ENCODE results near the gene LGMN. TPM values are rescaled to one million over a fixed set of nuclear protein-coding genes. Genes with fewer than 3 reads are reported as not detected.
"Not testable (repeated sequence)": the region's sequence is repeated elsewhere in the genome, so short reads cannot be mapped to it uniquely, and the experiment has no call there.

The LGMN gene
- total RNA-seq, 1 experiment from 2014 or later = 3.8 TPM

DNA sequence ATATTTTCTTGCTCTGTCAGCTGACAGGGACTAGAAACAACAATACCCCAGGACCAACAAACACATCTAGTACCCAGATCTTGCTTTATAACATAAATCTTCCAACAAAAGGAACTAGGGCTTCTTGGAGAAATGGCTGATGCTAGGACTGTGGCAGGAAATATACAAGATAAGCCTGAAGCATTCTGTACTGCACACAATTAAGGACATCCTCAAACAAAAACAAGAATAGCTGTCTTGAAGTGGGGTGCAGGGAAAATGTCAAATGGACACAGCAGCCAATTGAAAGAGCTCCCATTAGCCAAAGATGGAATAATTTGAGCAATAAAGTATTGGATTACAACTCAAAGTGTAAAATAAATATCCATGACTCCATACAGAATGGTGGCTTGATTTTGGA is 50.0 kb downstream of the LGMN start:
- no peak for DNase-seq (ENCODE audit: low read depth)

DNA sequence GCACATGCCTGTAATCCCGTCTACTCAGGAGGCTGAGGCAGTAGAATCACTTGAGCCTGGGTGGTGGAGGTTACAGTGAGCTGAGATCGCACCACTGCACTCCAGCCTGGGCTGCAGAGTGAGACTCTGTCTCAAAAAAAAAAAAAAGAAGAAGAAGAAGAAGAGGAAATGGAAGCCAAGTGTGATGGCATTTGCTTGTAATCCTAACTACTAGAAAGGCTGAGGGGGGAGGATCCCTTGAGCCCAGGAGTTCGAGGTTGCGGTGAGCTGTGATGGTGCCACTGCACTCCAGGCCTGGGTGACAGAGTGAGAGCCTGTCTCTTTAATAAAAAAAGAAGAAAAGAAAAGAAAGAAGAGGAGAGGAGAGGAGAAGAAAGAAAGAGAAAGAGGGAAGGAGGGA is 52.1 kb downstream of the LGMN start:
- DNase-seq (ENCODE audit: low read depth) = no peak

DNA sequence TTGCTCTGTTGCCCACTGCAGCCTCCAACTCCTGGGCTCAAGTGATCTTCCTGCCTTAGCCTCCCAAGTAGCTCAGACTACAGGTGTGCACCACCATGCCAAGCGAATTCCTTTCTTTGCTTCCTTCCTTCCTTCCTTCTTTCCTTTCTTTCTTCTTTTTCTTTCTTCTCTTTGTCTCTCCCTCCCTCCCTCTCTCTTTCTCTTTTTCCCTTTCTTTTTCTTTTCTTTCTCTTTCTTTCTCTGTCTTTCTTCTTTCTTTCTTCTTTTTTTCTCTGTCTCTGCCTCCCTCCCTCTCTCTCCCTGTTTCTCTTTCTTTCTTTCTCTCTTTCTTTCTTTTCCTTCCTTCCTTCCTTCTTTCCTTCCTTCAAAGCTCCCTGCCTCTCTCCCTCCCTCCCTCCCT is 52.9 kb downstream of the LGMN start:
- DNase-seq (ENCODE audit: low read depth) = no peak

DNA sequence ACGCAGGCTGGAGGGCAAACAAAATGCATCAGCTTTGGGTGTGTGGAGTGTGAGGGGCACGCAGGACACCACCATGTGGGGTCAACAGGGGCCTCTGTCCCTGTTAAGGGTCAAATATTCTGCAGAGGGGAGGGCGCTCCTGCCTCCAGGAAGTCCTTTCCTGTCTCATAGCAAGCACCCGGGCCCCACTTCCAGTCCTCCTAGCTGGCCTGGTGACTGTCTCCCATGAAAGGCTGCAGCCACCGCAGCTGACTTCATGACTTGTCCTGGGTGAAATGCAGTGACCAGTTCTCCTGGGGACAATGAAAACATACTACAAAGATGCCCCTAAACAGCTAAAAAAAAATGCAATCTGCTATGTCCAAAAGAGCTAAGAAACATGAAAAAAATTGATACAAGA is 53.6 kb downstream of the LGMN start:
- DNase-seq (ENCODE audit: low read depth) = no peak

DNA sequence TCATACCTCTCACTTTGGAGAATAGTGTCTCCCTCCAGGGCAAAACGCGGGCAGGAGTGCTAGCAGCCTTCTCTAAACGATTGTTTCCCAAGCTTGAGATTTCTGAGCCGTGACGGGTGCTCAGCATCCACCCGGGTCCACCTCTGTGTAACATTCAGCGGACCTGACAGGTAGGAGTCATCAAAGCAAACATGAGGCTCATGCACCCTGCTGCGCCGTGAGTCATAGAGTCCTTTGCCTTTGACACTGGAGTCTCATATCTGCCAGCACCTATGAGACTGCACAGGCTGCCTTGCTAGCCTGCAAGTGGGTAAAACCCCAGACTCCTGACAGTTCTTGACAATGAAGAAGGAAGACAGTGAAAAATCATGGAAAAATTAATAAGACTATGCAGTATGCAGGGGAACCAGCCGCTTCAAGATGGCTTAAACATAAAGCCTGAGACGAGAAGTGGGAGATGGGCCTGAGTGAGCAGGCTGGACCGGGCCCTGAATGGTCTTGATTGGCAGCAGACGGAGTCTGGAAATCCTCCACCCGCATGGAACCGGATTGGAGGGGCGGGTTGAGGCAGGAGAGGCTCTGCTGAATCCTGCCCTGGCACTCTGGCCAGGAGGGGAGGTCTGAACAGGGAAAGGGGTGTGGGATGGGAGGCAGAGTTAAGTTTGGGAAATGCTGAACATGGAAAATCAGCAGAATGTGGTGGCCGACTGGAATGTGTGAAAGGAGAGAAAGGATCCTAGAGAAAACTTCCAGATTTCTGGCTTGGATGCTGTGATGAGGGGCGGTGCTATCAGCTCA is 54.2 kb downstream of the LGMN start:
- no peak for DNase-seq (ENCODE audit: low read depth)

DNA sequence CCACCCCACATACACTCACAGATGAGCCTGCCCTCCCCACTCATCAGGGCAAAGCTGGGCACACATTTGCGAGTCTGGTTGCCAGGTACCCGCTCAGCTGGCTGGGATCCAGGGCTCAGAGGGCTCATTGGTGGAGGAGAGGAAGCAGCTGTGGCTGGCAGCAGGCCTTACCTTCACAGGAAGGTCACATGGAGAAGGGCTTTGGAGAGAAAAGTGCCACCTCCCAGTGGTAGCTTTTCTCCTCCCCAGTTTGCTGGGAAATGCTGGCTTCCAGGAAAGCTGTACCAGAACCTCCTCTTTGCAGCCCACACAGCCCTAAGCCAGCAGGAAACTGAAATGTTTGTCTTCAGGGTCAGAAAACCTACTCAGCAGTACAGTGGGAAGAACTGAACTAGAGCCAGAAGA is 55.6 kb downstream of the LGMN start:
- peak; percentile 2 for DNase-seq (ENCODE audit: low read depth)

DNA sequence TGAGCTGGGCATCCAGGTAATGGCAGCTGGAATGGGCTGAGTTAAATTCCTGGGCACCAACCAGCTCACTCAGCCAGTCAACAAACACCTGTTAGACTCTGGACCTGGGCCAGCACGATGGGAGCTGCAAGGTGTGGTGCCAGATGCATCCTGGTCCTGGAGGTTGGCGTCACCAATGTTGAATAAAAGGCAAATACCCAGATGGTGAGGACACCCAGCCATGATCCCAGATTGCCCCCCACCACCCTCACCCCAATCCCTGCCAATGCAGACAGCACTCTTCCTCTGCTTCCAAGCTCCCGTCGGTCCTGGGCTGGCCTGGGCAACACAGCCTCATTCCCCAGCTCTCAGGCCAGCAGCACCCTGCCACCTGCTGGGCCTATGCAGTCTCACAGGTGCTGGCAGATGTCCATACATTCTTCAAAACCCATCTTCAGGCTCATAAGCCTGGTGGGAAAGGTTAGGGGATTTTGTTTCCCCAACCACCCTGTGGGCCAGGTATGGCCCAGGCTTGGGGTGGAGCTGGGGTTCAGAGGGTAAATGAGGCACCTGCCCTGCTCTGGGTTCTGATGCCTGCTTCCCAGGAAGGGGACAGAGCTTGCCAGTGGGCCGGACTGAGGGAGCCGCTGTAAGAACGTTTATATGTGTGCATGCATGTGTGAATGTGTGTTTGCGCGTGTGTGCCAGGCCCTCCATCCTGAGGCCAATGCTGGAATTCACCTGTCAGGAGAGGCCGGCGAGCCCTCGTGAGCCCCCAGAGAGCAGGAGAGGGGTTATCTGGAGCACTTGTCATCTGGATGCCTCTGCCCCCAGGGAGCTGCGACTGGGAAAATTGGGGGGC is 58.0 kb downstream of the LGMN start:
- DNase-seq (ENCODE audit: low read depth) = peak; percentile 25

DNA sequence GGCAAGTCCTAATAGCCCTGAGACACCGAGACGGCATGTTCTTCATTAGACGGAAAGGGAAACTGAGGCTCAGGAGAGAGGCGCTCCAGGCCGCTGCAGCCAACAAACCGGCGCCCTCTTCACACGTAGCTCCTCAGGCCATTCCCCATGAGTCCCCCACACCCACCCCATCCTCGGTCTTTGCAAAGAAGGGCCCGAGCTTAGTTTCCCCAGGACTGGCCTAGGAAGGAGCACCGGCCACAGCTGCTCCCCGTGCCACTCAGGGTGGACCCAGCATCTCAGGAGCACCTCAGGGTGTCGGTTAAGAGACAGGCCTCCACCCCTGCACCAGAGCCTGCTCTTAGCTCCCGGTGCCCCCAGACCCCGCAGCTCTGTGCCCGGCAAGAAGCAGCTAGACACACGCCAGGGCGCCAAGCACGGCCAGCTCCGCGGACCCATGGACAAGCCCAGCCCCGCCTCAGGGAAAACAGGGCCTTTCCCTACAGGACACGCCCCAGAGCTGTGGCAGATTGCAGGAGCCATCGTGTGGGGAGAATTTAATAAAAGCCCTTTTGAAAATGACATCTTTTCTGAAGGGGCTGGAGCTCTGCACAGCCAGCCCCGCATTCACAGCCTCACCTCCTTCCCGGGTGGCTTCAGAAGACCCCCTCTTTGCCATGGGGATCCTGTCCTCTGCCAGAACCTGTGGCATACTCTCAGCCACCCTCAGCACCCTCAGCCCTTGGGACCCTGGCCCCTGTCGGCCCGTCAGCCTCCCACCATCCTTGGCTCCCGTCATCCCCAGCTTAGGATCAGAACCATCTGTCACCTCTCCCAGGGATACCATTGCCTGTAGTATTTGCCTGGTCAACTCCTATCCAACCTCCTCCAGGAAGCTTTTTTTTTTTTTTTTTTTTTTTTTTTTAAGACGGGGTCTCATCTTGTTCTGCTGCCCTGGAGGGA is 59.7 kb downstream of the LGMN start:
- DNase-seq (ENCODE audit: low read depth) = no peak

DNA sequence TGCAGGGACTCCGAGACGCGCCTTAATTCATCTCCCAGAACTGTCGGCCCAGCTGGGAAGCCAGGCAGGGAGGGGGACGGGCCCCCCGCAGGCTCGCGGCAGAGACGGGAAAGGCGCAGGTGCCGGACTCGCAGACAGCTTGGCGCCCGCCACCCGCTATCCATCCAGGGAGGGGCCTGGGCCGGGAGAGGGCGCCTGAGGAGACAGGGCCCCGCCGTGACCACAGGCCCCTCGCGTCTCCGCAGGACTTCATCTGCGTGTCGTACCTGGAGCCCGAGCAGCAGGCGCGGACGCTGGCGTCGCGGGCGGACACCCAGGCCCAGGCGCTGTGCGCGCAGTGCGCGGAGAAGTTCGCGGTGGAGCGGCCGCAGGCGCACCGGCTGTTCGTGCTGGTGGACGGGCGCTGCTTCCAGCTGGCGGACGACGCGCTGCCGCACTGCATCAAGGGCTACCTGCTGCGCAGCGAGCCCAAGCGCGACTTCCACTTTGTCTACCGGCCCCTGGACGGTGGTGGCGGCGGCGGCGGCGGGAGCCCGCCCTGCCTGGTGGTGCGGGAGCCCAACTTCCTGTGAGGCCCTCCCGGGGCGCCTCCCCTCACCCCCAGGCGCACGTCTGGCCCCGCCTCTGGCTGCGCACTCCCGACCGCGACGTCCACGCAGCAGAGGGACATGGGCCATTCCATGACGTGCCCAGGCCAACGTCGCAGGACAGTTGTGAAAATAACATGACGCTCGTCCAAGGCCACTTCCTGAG is 60.6 kb downstream of the LGMN start:
- DNase-seq (ENCODE audit: low read depth) = no peak

DNA sequence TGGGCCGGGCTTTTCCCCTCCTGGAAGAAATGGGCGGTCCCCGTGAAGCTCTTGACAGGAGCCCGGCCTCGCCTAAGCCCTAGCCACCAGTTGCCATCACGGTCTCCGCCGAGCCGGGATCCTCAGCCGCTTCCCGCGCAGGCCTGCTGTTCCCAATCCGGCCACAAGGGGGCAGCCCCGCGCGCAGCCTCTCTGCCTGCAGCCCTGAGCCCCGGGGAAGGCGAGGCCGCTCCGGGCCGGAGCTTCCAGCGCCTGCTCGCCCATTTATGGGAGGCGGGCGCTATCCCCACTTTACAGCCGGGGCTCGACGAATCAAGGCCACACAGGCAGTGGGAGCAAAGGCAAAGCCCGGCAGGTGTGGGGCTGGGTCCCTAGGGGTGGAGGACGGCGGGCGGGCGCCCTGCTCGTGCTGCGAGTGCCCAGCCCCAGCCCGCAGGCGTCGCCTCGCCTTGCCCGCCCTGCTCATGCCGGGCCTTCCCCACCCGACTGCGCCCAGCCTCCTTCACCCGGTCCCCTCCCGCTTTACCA is 61.5 kb downstream of the LGMN start:
- no peak for DNase-seq (ENCODE audit: low read depth)

DNA sequence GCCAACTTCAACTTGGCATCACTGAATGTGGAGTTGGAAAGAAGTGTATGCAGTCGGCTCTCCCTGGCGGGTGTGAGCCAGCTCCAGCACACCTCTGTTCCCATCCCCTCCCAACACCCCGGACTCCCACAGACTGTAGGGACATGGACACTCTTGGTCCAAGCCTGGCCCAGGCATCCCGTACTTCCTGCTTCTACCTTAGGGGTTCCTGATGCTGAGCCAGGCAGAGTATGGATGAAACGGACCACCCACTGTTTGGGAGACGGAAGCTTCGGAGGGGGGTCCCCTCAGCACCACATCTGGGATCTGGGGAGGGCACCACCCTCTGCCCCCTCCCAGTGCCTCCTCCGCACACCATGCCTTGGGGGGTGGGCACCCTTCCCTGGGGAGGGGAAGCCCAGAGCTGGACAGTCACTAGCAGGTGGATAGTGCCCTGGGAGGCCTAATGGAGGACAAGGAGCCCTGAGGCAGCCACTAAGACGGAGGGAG is 62.0 kb downstream of the LGMN start:
- no peak for DNase-seq (ENCODE audit: low read depth)

DNA sequence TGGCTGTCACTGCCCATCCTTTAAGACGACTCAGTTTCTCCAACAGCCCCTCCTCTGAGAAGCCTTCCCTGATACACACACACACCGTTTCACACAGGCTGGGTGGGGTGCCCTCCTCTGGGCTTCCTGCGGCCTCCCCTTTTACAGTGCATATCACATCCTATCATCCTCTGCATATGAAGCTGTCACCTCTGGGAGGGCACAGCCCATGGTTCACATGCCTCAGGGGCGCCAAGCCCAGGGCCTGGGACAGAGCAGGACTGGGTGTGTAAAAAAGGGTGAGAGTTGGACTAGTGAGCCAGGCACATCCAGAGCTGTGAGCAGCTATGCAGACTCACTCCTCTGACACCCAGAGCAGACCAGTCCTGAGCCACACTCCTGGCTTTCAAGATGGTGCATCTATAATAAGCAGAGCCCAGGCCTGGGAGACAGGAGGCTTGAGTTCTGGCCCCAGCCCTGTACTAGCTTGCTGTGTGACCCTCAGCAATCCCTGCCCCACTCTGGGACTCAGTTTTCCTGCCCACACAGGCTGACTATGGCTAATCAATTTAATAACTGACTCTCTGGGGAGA is 62.6 kb downstream of the LGMN start:
- no peak for DNase-seq (ENCODE audit: low read depth)

DNA sequence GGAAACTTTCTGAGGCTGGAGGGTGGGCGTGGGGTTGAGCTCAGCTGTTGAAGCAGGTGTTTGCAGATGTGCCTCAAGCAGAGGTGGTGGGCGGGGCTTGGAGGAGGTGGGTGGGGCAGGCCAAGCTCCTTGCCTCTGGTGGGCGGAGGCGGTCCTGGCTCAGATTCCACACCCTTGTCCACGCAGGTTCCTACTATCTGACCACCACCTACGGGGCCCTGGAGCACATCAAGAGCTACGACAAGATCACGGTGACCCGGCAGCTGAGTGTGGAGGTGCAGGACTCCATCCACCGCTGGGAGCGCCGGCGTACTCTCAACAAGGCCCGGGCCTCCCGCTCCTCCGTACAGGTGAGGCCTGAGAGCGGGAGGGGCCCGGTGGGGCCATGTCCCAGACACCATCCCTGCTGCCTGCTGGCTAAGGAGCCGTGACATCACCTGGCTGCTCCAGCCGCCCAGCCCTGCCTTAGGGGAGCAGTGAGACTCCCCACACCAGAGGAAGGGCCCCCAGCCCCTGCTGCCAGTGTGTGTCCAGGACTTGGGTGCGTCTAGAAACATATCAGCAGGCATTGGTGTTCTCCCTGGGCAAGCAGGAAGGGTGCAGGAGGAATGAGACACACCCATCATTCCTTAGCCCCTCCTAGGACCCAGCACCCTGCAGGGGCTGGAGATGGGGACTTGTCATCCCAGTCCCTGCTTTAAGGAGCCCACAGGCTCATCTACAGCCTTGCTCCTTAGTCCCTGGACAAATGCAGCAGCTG is 63.4 kb downstream of the LGMN start:
- no peak for DNase-seq (ENCODE audit: low read depth)

DNA sequence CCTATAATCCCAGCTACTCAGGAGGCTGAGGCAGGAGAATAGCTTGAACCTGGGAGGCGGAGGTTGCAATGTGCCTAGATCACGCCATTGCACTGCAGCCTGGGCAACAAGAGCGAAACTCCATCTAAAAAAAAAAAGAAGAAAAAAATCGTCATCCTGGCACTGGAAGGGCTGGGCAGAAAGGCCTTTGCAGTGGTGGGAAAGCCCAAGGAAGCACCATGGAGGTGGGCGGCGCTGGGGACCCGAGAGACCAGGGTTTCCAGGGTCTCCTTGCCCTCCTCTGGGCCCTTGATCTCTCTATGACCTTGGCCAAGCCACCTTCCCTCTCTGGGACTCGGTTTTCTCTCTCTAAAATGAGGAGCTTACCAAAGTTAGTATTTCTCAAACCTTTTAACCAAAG is 65.4 kb downstream of the LGMN start:
- no peak for DNase-seq (ENCODE audit: low read depth)

DNA sequence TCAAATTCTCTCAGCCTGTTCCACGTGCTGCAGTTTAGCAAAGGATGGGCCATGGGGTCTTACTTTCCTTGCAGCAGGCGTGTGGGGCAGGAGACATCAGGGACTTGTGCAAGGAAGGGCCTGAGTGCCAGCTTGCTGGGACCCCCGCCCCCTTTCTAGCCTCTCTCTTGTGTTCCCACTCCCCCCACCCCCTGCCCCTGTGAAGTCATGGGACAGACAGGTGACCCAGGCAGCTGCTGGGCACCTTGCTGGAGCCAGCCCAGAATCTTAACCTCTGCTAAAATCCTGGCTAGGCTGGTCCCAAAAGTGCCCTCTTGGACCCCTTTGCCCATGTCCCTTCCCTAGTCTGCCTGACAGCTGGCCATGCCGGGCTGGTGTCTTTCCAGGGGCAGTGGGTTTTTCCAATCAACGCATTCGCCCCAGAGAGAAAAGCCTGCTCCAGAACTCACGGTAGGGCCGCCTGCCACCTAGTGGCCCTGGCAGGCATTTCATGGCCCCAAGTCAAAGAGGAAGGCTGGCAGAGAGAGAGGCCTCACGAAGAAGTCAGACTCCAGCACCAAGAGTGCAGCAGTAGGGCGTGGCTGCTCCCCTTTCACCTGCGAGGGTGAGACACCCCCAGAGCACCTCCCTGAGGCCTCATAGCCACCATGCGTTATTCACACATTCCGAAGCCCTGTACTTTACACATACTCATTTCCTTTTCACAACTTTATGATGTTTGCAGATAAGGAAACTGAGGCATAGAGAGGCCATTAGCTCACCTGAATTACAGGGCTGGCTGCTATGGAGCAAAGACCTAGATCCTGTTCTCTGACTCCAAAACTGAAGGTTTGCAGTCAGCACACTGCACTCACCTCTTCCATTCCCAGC is 67.4 kb downstream of the LGMN start:
- peak; percentile 42 for DNase-seq (ENCODE audit: low read depth)

DNA sequence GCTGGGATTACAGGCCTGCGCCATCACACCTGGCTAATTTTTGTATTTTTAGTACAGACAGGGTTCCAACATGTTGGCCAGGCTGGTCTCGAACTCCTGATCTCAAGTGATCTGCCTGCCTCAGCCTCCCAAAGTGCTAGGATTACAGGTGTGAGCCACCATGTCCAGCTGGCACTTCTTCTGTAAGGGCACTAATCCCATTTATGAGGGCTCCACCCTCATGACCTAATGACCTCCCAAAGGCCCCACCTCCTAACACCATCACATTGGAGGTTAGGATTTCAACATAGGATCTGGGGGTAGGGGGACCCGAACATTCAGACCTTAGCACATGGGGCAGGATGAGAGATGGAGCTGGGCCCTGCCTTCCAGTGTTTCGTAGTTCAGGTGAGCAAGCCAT is 68.1 kb downstream of the LGMN start:
- DNase-seq (ENCODE audit: low read depth) = not testable (repeated sequence)

DNA sequence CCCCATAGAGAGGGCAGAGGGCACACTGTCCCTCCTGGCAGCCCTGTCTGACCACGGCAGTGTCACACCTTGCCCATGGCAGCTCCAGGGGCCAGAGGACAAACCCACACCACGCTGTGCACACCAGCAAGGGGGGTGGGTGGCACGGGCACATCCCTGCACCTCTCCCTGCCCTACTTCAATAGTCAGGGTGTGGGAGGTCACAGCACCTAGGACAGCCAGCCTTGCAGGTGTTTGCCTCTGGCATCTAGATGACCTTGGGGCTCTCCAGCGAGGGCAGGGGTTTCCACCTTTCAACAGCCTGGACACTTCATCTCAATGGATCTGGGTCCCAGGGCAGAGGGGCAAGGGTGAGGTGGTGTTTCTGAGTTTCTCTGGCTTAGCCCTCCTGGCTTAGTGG is 69.2 kb downstream of the LGMN start:
- no peak for DNase-seq (ENCODE audit: low read depth)

DNA sequence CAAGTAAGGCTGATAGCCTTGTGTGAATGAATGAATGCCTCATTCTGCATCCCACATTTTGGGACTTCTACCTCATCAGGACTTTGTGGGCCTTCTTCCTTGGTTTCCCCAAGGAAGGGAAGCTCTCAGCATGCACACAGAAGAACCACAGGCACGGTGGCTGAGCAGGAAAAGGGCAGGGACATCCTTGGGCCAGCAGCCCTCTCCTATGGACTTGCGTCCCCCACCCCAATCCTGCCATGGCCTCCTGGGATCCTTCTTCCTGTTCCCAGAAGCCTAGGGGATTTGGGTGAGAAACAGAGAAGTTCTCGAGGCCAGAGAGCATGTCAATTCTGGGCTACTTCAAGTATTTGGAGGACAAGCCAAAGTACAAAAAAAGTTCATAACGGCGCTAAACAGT is 69.7 kb downstream of the LGMN start:
- DNase-seq (ENCODE audit: low read depth) = no peak

DNA sequence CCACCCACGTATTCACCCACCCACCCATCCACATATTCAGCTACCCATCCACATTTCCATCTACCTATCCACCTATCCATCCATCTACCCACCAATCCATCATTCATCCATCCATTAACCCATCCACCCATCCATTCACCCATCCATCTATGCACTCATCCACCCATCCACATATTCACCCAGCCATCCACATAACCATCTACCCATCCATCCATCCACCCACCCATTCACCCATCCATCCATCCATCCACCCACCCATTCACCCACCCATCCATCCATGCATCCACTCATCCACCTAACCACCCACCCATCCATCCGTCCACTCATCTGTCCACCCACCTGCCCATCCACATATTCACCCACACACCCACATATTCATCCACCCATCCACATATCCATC is 70.5 kb downstream of the LGMN start:
- DNase-seq (ENCODE audit: low read depth) = no peak
